Body of pancreas (tissue), 4 donors: ENCODE data around the gene GPR17. TPM values are rescaled to one million over a fixed set of nuclear protein-coding genes. Genes with fewer than 3 reads are reported as not detected.

Experiments used
- ATAC-seq: fragments of 150-250 bp; one replicate; pipeline ENCODE4 v1.9.1; 2016
- DNase-seq, 4 donors: peaks; one replicate each; pipeline ENCODE4 v3.0.0-alpha.2; 2019
- H3K27ac ChIP-seq, 4 donors: fragments of 200-600 bp; sonication (generic); 1 replicate in 3 of 4; 2 replicates in 1 of 4; pipeline versions ENCODE4 v1.5.1 to v1.6.1; 2016 to 2019; ENCODE audit warnings: mild to moderate bottlenecking in 1 of 4, mixed read lengths in 1 of 4, moderate library complexity in 1 of 4
- H3K27me3 ChIP-seq, 2 donors: fragments of 200-600 bp; sonication (generic); one replicate each; pipeline ENCODE4 v1.6.0; 2016; ENCODE audit warnings: mild to moderate bottlenecking in 1 of 2
- H3K36me3 ChIP-seq, 2 donors: fragments of 200-600 bp; sonication (generic); replicated peaks in 1 of 2; 2 replicates each; pipeline ENCODE4 v1.5.1; 2016; ENCODE audit warnings: low read depth in 2 of 2; ENCODE audit not compliant: insufficient read depth in 1 of 2
- H3K4me1 ChIP-seq: fragments of 200-600 bp; sonication (generic); one replicate; pipeline ENCODE4 v1.6.0; 2016
- H3K4me3 ChIP-seq, 2 donors: fragments of 200-600 bp; sonication (generic); 1 replicate in 1 of 2; 2 replicates in 1 of 2; pipeline ENCODE4 v1.5.1; 2016 to 2019
- H3K9me3 ChIP-seq, 3 donors: fragments of 200-600 bp; sonication (generic); 1 replicate in 2 of 3; 2 replicates in 1 of 3; pipeline ENCODE4 v1.5.1; 2016
- POLR2A ChIP-seq, 3 donors: fragments of 450-650 bp; IDR thresholded peaks; one replicate each; pipeline ENCODE4 v1.6.1; 2016; ENCODE audit warnings: antibody characterized with exemption in 3 of 3, mild to moderate bottlenecking in 2 of 3
- WGBS, 2 donors: methylation state at CpG; one replicate each; pipeline ENCODE4 v1.1.5; 2017; 5-methylcytosine and 5-hydroxymethylcytosine counted together
- intact Hi-C: fragments of 100-400 bp; cut with DNase I; formaldehyde crosslinking; loops from one replicate; pipeline ENCODE4 v1.15.1; 2023
- total RNA-seq, 2 donors: library from RNA; depleted of rRNA; stranded (reverse); fragments of >200 nt; gene quantifications; one replicate each; pipeline ENCODE4 v1.1.0, GENCODE V29; 2016
- TF ChIP-seq, protein P1 (sequence below), 7 experiments: fragments of 450-650 bp in 4 of 7; fragments of 200-600 bp in 3 of 7; sonication (generic) in 3 of 7; IDR thresholded peaks; one replicate each; pipeline ENCODE4 v1.5.1; 2016 to 2019; ENCODE audit warnings: antibody characterized with exemption in 7 of 7

Gene GPR17
- total RNA-seq, 2 donors from 2014 or later = 0.26 TPM; not detected in 1

GRCh38 chr2:127663566-127664064 lies 17.7 kb downstream of the GPR17 start:
- intact Hi-C loops = no loop called here
- peak overlapping the region in 1 of 4 donors; percentile 28 for H3K27ac ChIP-seq
- WGBS, 2 donors = 68 to 75% methylated on average over 4 to 6 of the region's 6 CpGs
- H3K9me3 ChIP-seq = no peaks in the 10 kb centered on the region
- no peak overlapping the region for H3K4me3 ChIP-seq
- ATAC-seq (no peak), DNase-seq (peak in 2 of 4 donors; percentile 2 to 4)
- TF ChIP-seq POLR2A (IDR thresholded peaks at IDR 0.05) = no peak
- TF ChIP-seq, protein P1, sequence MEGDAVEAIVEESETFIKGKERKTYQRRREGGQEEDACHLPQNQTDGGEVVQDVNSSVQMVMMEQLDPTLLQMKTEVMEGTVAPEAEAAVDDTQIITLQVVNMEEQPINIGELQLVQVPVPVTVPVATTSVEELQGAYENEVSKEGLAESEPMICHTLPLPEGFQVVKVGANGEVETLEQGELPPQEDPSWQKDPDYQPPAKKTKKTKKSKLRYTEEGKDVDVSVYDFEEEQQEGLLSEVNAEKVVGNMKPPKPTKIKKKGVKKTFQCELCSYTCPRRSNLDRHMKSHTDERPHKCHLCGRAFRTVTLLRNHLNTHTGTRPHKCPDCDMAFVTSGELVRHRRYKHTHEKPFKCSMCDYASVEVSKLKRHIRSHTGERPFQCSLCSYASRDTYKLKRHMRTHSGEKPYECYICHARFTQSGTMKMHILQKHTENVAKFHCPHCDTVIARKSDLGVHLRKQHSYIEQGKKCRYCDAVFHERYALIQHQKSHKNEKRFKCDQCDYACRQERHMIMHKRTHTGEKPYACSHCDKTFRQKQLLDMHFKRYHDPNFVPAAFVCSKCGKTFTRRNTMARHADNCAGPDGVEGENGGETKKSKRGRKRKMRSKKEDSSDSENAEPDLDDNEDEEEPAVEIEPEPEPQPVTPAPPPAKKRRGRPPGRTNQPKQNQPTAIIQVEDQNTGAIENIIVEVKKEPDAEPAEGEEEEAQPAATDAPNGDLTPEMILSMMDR (IDR thresholded peaks at IDR 0.05) = no peak
- peaks cover 4% of the 10 kb centered on the region for H3K4me1 ChIP-seq
- no peaks in the 10 kb centered on the region for H3K36me3 ChIP-seq
- peaks cover 0 to 12% of the 10 kb centered on the region in 2 donors for H3K27me3 ChIP-seq

- ATAC-seq = peak; percentile 28
- Histone ChIP-seq H3K27me3 (peaks cover 0 to 12% of the 10 kb centered on the region in 2 donors), H3K4me1 (peaks cover 4% of the 10 kb centered on the region), H3K9me3 (no peaks in the 10 kb centered on the region), H3K27ac (peak overlapping the region in 2 of 4 donors; percentile 28 to 30), H3K4me3 (no peak overlapping the region), H3K36me3 (no peaks in the 10 kb centered on the region)
- TF ChIP-seq POLR2A (IDR thresholded peaks at IDR 0.05) = no peak
- TF ChIP-seq, protein P1 (IDR thresholded peaks at IDR 0.05) = no peak
- DNase-seq = peak in 1 of 4 donors; percentile 10
- intact Hi-C loops = no loop called here
- WGBS, 2 donors = 17 to 47% methylated on average over 6 to 53 of the region's 69 CpGs
Observed at GRCh38 chr2:127664065-127664894, 18.3 kb downstream of the GPR17 start.

- Histone ChIP-seq H3K4me1 (peaks cover 4% of the 10 kb centered on the region), H3K4me3 (no peak overlapping the region), H3K9me3 (no peaks in the 10 kb centered on the region), H3K36me3 (no peaks in the 10 kb centered on the region), H3K27ac (peak overlapping the region in 2 of 4 donors; percentile 26 to 30), H3K27me3 (peaks cover 0 to 12% of the 10 kb centered on the region in 2 donors)
- ATAC-seq (no peak), DNase-seq (no peak)
- 85 to 100% methylated on average over 4 to 6 of the region's 6 CpGs for WGBS, 2 donors
- no peak for TF ChIP-seq POLR2A (IDR thresholded peaks at IDR 0.05)
- TF ChIP-seq, protein P1 (IDR thresholded peaks at IDR 0.05) = no peak
- intact Hi-C loops = no loop called here
Observed at GRCh38 chr2:127664895-127665225, 18.9 kb downstream of the GPR17 start.

- Histone ChIP-seq H3K4me1 (peaks cover 4% of the 10 kb centered on the region), H3K36me3 (no peaks in the 10 kb centered on the region), H3K27ac (peak overlapping the region in 1 of 4 donors; percentile 26), H3K9me3 (no peaks in the 10 kb centered on the region), H3K27me3 (peaks cover 0 to 12% of the 10 kb centered on the region in 2 donors), H3K4me3 (no peak overlapping the region)
- intact Hi-C loops = no loop called here
- 84 to 92% methylated on average over 8 of the region's 8 CpGs for WGBS, 2 donors
- no peak for TF ChIP-seq POLR2A (IDR thresholded peaks at IDR 0.05)
- TF ChIP-seq, protein P1 (IDR thresholded peaks at IDR 0.05) = no peak
- no peak for ATAC-seq
- no peak for DNase-seq
Observed at GRCh38 chr2:127665267-127665893, 19.4 kb downstream of the GPR17 start.
